Peyer's patch (tissue), 4 donors: Measurements from ENCODE around the gene LDLRAD4.

Experiments used
- CTCF ChIP-seq, 6 experiments: fragments of 450-650 bp in 4 of 6; fragments of 200-600 bp in 2 of 6; sonication (generic) in 1 of 6; IDR thresholded peaks; one replicate each; pipeline ENCODE4 v1.5.1; 2017 to 2019; ENCODE audit warnings: antibody characterized with exemption in 6 of 6, mild to moderate bottlenecking in 3 of 6, moderate library complexity in 1 of 6
- POLR2A ChIP-seq, 2 donors: fragments of 450-650 bp; IDR thresholded peaks; one replicate each; pipeline ENCODE4 v1.5.1; 2017; ENCODE audit warnings: antibody characterized with exemption in 2 of 2, mild to moderate bottlenecking in 2 of 2, moderate library complexity in 2 of 2

GRCh38 chr18:13572721-13573120 lies 354.2 kb downstream of the LDLRAD4 start:
- TF ChIP-seq POLR2A (IDR thresholded peaks at IDR 0.05) (no peak), CTCF (IDR thresholded peaks at IDR 0.05) (no peak)
